Raji (cell line): Measurements from ENCODE around the gene ZPBP2.

Experiments
- POLR2A ChIP-seq: IDR thresholded peaks from 2 replicates; pipeline ENCODE4 v1.6.1; 2011; ENCODE audit warnings: low read depth, low read length, control low read depth; ENCODE audit not compliant: insufficient read depth

The ZPBP2 gene

GRCh38 chr17:39923836-39924690 lies 56.1 kb downstream of the ZPBP2 start:
- TF ChIP-seq POLR2A = no peak

- no peak for TF ChIP-seq POLR2A
These were observed 56.7 kb downstream of the ZPBP2 start for GRCh38 chr17:39924691-39925055.

- TF ChIP-seq POLR2A = no peak
These were observed 57.5 kb downstream of the ZPBP2 start for GRCh38 chr17:39925282-39926134.

GRCh38 chr17:39926135-39926587 lies 58.2 kb downstream of the ZPBP2 start:
- TF ChIP-seq POLR2A = no peak

- TF ChIP-seq POLR2A = 0 out of 2 replicates have a peak, but pooled peaks have one; percentile 21
These were observed 58.6 kb downstream of the ZPBP2 start for GRCh38 chr17:39926588-39927100.
